Upper lobe of left lung (tissue), 6 donors: ENCODE data around the gene AGBL4. TPM values are rescaled to one million over a fixed set of nuclear protein-coding genes. Genes with fewer than 3 reads are reported as not detected.

Experiments
- ATAC-seq, 2 donors: fragments of 200-7000 bp; cut with Tn5 transposase; one replicate each; pipeline ENCODE4 v1.9.1; 2022; ENCODE audit warnings: mild to moderate bottlenecking in 2 of 2, moderate library complexity in 2 of 2; ENCODE audit not compliant: low FRiP score in 2 of 2
- DNase-seq, 2 donors: peaks; one replicate each; pipeline ENCODE4 v3.0.0-alpha.2; 2019 to 2020
- H3K27ac ChIP-seq, 4 donors: fragments of 200-600 bp; sonication (generic); one replicate each; pipeline ENCODE4 v1.5.1; 2016 to 2019
- H3K27me3 ChIP-seq, 4 donors: fragments of 200-600 bp; sonication (generic); one replicate each; pipeline ENCODE4 v1.5.1; 2017 to 2019
- H3K36me3 ChIP-seq, 4 donors: fragments of 200-600 bp; sonication (generic); one replicate each; pipeline ENCODE4 v1.5.1; 2016 to 2019
- H3K4me1 ChIP-seq, 4 donors: fragments of 200-600 bp; sonication (generic); one replicate each; pipeline ENCODE4 v1.5.1; 2018 to 2019
- H3K4me3 ChIP-seq, 4 donors: fragments of 200-600 bp; sonication (generic); one replicate each; pipeline ENCODE4 v1.5.1; 2017 to 2019; ENCODE audit warnings: mild to moderate bottlenecking in 2 of 4, moderate library complexity in 1 of 4
- H3K9me3 ChIP-seq, 4 donors: fragments of 200-600 bp; sonication (generic); one replicate each; pipeline ENCODE4 v1.5.1; 2018 to 2019
- CTCF ChIP-seq, 6 experiments: fragments of 450-650 bp in 4 of 6; fragments of 200-600 bp in 2 of 6; sonication (generic) in 2 of 6; IDR thresholded peaks; one replicate each; pipeline ENCODE4 v1.5.1; 2016 to 2019; ENCODE audit warnings: antibody characterized with exemption in 6 of 6
- EP300 ChIP-seq, 4 donors: sonication (generic); formaldehyde crosslinking; IDR thresholded peaks; one replicate each; pipeline ENCODE4 v1.5.1; 2017; ENCODE audit warnings: antibody characterized with exemption in 4 of 4, control low read depth in 2 of 4
- POLR2A ChIP-seq, 4 donors: fragments of 450-650 bp; IDR thresholded peaks; one replicate each; pipeline ENCODE4 v1.5.1; 2016 to 2017; ENCODE audit warnings: antibody characterized with exemption in 4 of 4, mild to moderate bottlenecking in 2 of 4
- POLR2AphosphoS5 ChIP-seq, 2 donors: sonication (generic); formaldehyde crosslinking; IDR thresholded peaks; one replicate each; pipeline ENCODE4 v1.5.1; 2017; ENCODE audit warnings: antibody characterized with exemption in 2 of 2
- WGBS, 2 donors: methylation state at CpG; one replicate each; pipeline ENCODE4 v1.1.5; 2017 to 2018; 5-methylcytosine and 5-hydroxymethylcytosine counted together
- total RNA-seq, 6 donors: library from RNA; depleted of rRNA in 4 of 6; stranded (reverse); fragments of >200 nt in 4 of 6; gene quantifications; one replicate each; pipeline versions ENCODE4 v1.1.0 to v1.2.1, GENCODE V29; 2016 to 2021
- donor health status: DM: no; HTN: no; CAD: no; lungs with moderate emphysema.
- donor health status: DM: no; HTN: yes; CAD: no; lungs with severe emphysema.

The AGBL4 gene
- total RNA-seq, 6 donors from 2014 or later: 0.57 to 10.5 (median 1.5) TPM

GRCh38 chr1:48996311-48996710, 1027.4 kb downstream of the AGBL4 start:
- no peaks in the 10 kb centered on the region for H3K27me3 ChIP-seq
- no peak overlapping the region for H3K4me3 ChIP-seq
- no peak overlapping the region for H3K27ac ChIP-seq
- no peaks in the 10 kb centered on the region for H3K36me3 ChIP-seq
- peaks cover 0 to 6% (median 0%) of the 10 kb centered on the region in 4 donors for H3K9me3 ChIP-seq
- DNase-seq (no peak), ATAC-seq (no peak)
- no peaks in the 10 kb centered on the region for H3K4me1 ChIP-seq
- WGBS, 2 donors: 91 to 93% methylated on average over 2 of the region's 2 CpGs
- TF ChIP-seq CTCF (IDR thresholded peaks at IDR 0.05) (no peak), POLR2AphosphoS5 (IDR thresholded peaks at IDR 0.05) (no peak), POLR2A (IDR thresholded peaks at IDR 0.05) (no peak), EP300 (IDR thresholded peaks at IDR 0.05) (no peak)

- Histone ChIP-seq H3K27me3 (no peaks in the 10 kb centered on the region), H3K4me3 (no peak overlapping the region), H3K36me3 (no peaks in the 10 kb centered on the region), H3K4me1 (no peaks in the 10 kb centered on the region), H3K9me3 (peaks cover 0 to 6% (median 0%) of the 10 kb centered on the region in 4 donors), H3K27ac (no peak overlapping the region)
- 83 to 85% methylated on average over 9 of the region's 9 CpGs for WGBS, 2 donors
- ATAC-seq (no peak), DNase-seq (no peak)
- TF ChIP-seq POLR2AphosphoS5 (IDR thresholded peaks at IDR 0.05): no peak
These were observed 1035.0 kb downstream of the AGBL4 start for GRCh38 chr1:48988633-48989197.

GRCh38 chr1:48979940-48980339, 1043.8 kb downstream of the AGBL4 start:
- no peaks in the 10 kb centered on the region for H3K27me3 ChIP-seq
- no peaks in the 10 kb centered on the region for H3K36me3 ChIP-seq
- no peak overlapping the region for H3K4me3 ChIP-seq
- TF ChIP-seq CTCF (IDR thresholded peaks at IDR 0.05) (no peak), POLR2AphosphoS5 (IDR thresholded peaks at IDR 0.05) (no peak), POLR2A (IDR thresholded peaks at IDR 0.05) (no peak), EP300 (IDR thresholded peaks at IDR 0.05) (no peak)
- no peaks in the 10 kb centered on the region for H3K4me1 ChIP-seq
- H3K9me3 ChIP-seq: no peaks in the 10 kb centered on the region
- DNase-seq (no peak), ATAC-seq (no peak)
- H3K27ac ChIP-seq: no peak overlapping the region
- 84 to 90% methylated on average over 1 of the region's 1 CpG for WGBS, 2 donors

GRCh38 chr1:48978413-48978812, 1045.3 kb downstream of the AGBL4 start:
- DNase-seq: no peak
- Histone ChIP-seq H3K9me3 (no peaks in the 10 kb centered on the region), H3K27me3 (no peaks in the 10 kb centered on the region), H3K27ac (no peak overlapping the region), H3K4me3 (no peak overlapping the region), H3K4me1 (no peaks in the 10 kb centered on the region), H3K36me3 (no peaks in the 10 kb centered on the region)
- ATAC-seq: no peak
- WGBS, 2 donors: 30 to 46% methylated on average over 2 of the region's 2 CpGs
- TF ChIP-seq EP300 (IDR thresholded peaks at IDR 0.05): no peak
- TF ChIP-seq POLR2AphosphoS5 (IDR thresholded peaks at IDR 0.05): no peak
- no peak for TF ChIP-seq POLR2A (IDR thresholded peaks at IDR 0.05)
- TF ChIP-seq CTCF (IDR thresholded peaks at IDR 0.05): no peak

- 73 to 90% methylated on average over 2 of the region's 2 CpGs for WGBS, 2 donors
- no peak overlapping the region for H3K27ac ChIP-seq
- no peaks in the 10 kb centered on the region for H3K27me3 ChIP-seq
- no peaks in the 10 kb centered on the region for H3K36me3 ChIP-seq
- H3K9me3 ChIP-seq: no peaks in the 10 kb centered on the region
- H3K4me3 ChIP-seq: no peak overlapping the region
- TF ChIP-seq CTCF (IDR thresholded peaks at IDR 0.05): no peak
- no peak for TF ChIP-seq EP300 (IDR thresholded peaks at IDR 0.05)
- TF ChIP-seq POLR2A (IDR thresholded peaks at IDR 0.05): no peak
- TF ChIP-seq POLR2AphosphoS5 (IDR thresholded peaks at IDR 0.05): no peak
- no peaks in the 10 kb centered on the region for H3K4me1 ChIP-seq
- DNase-seq (no peak), ATAC-seq (no peak)
These were observed 1046.5 kb downstream of the AGBL4 start for GRCh38 chr1:48977273-48977672.
